Fibroblast of pulmonary artery (primary cell): ENCODE measurements around the gene ZNF628.
A peak's percentile ranks its signal among the peaks of the same experiment; 100 is the strongest.

Experiments
- DNase-seq: peaks from one replicate; pipeline ENCODE4 v3.0.0-alpha.2; 2010; ENCODE audit warnings: low read depth
- H3K4me3 ChIP-seq: replicated peaks from 2 replicates; pipeline ENCODE4 v1.5.1; 2011; ENCODE audit warnings: low read depth, mild to moderate bottlenecking, control low read depth, low read length, moderate library complexity
- CTCF ChIP-seq: IDR thresholded peaks from 2 replicates; pipeline ENCODE4 v1.5.1; 2011; ENCODE audit warnings: mild to moderate bottlenecking, control low read depth, low read length, inconsistent platforms; ENCODE audit errors: missing control alignments

ZNF628 gene

DNA sequence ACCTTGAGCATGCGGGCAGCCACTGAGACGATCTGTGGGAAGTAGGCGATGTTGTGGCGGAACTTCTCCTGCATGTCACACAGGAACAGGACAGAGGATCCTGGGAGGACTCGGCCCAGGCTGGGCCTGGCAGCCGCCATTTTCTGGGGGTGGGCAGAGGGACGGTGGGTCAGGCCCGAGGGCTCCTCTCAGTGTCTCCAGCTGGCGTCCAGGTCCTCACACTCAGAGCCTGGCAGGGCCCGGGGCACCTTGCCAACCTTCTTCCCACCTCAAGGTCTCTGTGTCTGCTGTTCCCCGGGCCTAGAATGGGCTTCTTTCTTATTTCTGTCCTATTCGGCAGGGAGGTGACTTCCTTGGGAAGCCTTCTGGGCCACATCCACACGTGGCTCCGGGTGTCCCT is 20.1 kb upstream of the ZNF628 start:
- no peak for TF ChIP-seq CTCF

GRCh38 chr19:55457683-55458457 is 18.5 kb upstream of the ZNF628 start:
- no peak for TF ChIP-seq CTCF
- no peak overlapping the region for H3K4me3 ChIP-seq
- DNase-seq: no peak

More for the DNA sequence above, 20.1 kb upstream of the ZNF628 start:
- no peak overlapping the region for H3K4me3 ChIP-seq
- no peak for DNase-seq

DNA sequence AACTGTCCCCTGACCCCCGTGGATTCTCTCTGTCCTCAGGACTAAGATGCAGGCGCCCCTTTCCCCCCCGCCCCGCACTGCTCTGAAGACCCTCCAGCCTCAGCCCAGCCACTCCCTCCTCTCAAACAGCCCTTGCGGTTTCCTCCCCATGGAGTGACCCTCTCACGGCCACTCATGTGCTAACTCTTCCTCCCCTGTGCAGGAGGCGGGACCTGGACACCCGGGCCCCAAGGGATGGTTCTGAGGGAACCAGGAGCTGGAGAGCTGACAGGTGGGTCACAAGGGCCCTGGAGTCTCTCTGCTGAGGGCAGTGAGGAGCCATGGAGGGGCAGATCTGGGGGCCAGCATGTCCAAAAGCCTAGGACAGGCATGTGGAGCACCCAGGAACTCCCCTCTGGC is 16.9 kb upstream of the ZNF628 start:
- no peak for DNase-seq
- TF ChIP-seq CTCF: no peak
- H3K4me3 ChIP-seq: peak overlapping the region; percentile 92

GRCh38 chr19:55459950-55460657 is 16.3 kb upstream of the ZNF628 start:
- TF ChIP-seq CTCF: no peak
- peak; percentile 56 for DNase-seq
- H3K4me3 ChIP-seq: peak overlapping the region; percentile 92

DNA sequence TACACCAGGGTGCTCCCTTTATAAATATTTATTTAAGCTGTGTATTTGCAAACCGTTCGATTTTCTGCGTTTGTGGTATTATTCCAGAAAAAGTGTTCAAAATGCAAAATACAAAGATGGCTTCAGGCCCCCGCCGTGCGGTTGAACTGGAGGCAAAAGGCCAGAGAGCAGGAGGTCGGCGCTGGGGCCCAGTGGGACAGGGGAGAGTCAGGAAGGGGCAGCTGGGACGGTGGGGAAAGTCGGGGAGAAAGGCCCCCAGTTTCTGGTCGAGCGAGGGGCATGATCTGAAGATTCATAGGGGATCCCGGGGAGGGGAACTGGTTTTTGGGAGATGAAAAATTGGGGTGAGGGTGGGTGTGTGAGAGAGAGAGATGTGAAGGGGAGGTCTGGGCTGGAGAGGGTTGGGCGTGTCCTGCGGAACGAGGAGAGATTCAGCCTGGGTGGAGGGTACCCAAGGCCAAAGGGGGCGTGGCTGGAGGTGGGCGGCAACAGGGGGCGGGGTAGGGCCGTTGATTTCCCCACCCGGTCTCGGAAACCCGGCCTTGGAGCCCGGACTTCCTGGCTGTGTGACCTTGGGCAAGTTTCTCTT is 15.7 kb upstream of the ZNF628 start:
- DNase-seq: peak; percentile 92
- TF ChIP-seq CTCF: no peak

DNA sequence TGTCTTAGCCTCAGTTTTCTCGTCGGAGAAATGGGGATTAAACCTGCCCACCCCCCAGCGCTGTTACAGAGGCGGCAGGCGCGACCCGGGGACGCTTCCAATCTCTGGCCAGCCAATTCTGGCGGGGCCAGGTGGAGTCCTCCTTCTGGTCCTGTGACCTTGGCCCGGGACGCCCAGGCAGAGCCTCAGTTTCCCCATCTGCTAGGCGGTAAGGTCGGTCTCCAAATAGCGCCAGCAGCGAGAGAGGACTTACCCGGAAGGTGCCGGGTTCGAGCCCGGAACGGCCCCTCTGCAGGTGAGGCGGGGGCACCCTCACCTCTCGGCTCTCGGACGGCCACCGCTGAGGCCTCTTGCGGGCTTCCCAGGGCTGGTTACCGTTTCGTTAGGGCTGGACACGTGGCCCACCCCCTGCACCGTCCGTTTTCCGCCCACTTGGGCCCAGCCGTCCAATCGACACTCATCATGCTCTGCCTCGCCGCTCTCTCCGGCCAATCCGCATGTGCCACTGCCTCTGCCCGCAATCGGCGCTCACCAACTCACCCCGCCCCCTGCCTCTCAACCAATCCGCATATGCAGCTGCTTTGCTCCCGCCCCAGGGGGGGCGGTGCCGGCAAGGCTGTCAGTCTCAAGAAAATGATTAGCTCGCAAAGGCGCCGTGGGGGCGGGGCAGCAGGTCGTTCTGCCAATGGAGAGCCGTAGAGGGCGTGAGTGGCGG is 15.0 kb upstream of the ZNF628 start, which contains the start of gene ISOC2:
Gene ISOC2 (minus strand): TSS at position 384 of the 715 bp plus-strand sequence. CDS start 5,156 bp downstream, outside the sequence.
- TF ChIP-seq CTCF: no peak
- peak within 1 kb of the TSS; percentile 92 for H3K4me3 ChIP-seq
- DNase-seq: peak; percentile 100

More for the DNA sequence above, 15.7 kb upstream of the ZNF628 start:
- peak overlapping the region; percentile 92 for H3K4me3 ChIP-seq
